Fibroblast of lung (primary cell): ENCODE measurements around the gene ARHGEF11. TPM values are rescaled to one million over a fixed set of nuclear protein-coding genes. Genes with fewer than 3 reads are reported as not detected.
A peak's percentile ranks its signal among the peaks of the same experiment; 100 is the strongest.

Experiments used
- DNase-seq, 2 donors: peaks; one replicate each; pipeline versions ENCODE4 v3.0.0 to v3.0.0-alpha.2; 2010; ENCODE audit warnings: low read depth in 2 of 2
- H2AFZ ChIP-seq: 2 replicates; pipeline ENCODE4 v1.5.1; 2012; ENCODE audit warnings: low read length, control low read depth, inconsistent platforms
- H3K27ac ChIP-seq: 2 replicates; pipeline ENCODE4 v1.5.1; 2011; ENCODE audit warnings: low read length, control low read depth; ENCODE audit not compliant: insufficient read depth
- H3K27me3 ChIP-seq: 2 replicates; pipeline ENCODE4 v1.5.1; 2011; ENCODE audit warnings: mild to moderate bottlenecking, low read length; ENCODE audit not compliant: control insufficient read depth, insufficient read depth
- H3K36me3 ChIP-seq: 2 replicates; pipeline ENCODE4 v1.5.1; 2011; ENCODE audit warnings: low read length; ENCODE audit not compliant: control insufficient read depth, insufficient read depth
- H3K4me1 ChIP-seq: 2 replicates; pipeline ENCODE4 v1.5.1; 2011; ENCODE audit warnings: low read length; ENCODE audit not compliant: control insufficient read depth, insufficient read depth; ENCODE audit errors: extremely low read depth
- H3K4me2 ChIP-seq: 2 replicates; pipeline ENCODE4 v1.5.1; 2011; ENCODE audit warnings: low read length, control low read depth; ENCODE audit not compliant: insufficient read depth; ENCODE audit errors: extremely low read depth
- H3K4me3 ChIP-seq, 4 experiments: fragments of 200-600 bp in 1 of 4; sonication (generic) in 1 of 4; replicated peaks in 1 of 4; 2 replicates each; pipeline ENCODE4 v1.5.1; 2011 to 2016; ENCODE audit warnings: low read length in 4 of 4, low read depth in 3 of 4, mild to moderate bottlenecking in 3 of 4, control low read depth in 2 of 4, inconsistent platforms in 1 of 4, mixed read lengths in 1 of 4; ENCODE audit not compliant: insufficient read depth in 1 of 4; ENCODE audit errors: control extremely low read depth in 1 of 4
- H3K79me2 ChIP-seq: 2 replicates; pipeline ENCODE4 v1.5.1; 2012; ENCODE audit warnings: mild to moderate bottlenecking, low read length, inconsistent platforms; ENCODE audit not compliant: control insufficient read depth, insufficient read depth
- H3K9ac ChIP-seq: 2 replicates; pipeline ENCODE4 v1.5.1; 2011; ENCODE audit warnings: mild to moderate bottlenecking, low read length, control low read depth; ENCODE audit not compliant: insufficient read depth
- H3K9me3 ChIP-seq: 2 replicates; pipeline ENCODE4 v1.5.1; 2012; ENCODE audit warnings: low read depth, low read length; ENCODE audit not compliant: control insufficient read depth, insufficient read depth
- H4K20me1 ChIP-seq: 2 replicates; pipeline ENCODE4 v1.5.1; 2011; ENCODE audit warnings: low read length; ENCODE audit not compliant: control insufficient read depth, insufficient read depth; ENCODE audit errors: extremely low read depth
- CTCF ChIP-seq, 2 donors: IDR thresholded peaks in 1 of 2; conservative IDR thresholded peaks in 1 of 2; 1 replicate in 1 of 2; 2 replicates in 1 of 2; pipeline ENCODE4 v1.5.1; 2011 to 2012; ENCODE audit warnings: low read length in 2 of 2, control low read depth in 1 of 2, inconsistent platforms in 1 of 2, low read depth in 1 of 2, mild to moderate bottlenecking in 1 of 2
- EZH2 ChIP-seq: IDR thresholded peaks from 2 replicates; pipeline ENCODE4 v1.5.1; 2012; ENCODE audit warnings: low read length, control low read depth, mild to moderate bottlenecking; ENCODE audit errors: missing control alignments
- polyA plus RNA-seq, 2 donors: library from polyadenylated mRNA; depleted of rRNA in 1 of 2; stranded (reverse) in 1 of 2; unstranded in 1 of 2; fragments of >200 nt; gene quantifications; 2 replicates each; pipeline ENCODE4 v1.2.1, GENCODE V29; 2011 to 2012; ENCODE audit warnings: missing spikeins in 1 of 2
- total RNA-seq: library from RNA; depleted of rRNA; stranded (reverse); fragments of >200 nt; gene quantifications from 2 replicates; pipeline ENCODE4 v1.2.1, GENCODE V29; 2014

The ARHGEF11 gene
- total and polyA plus RNA-seq, 2 donors (not counting 1 experiment from before 2014, with no cell fraction given) = 12.8 to 29.1 TPM

GRCh38 chr1:156889802-156890580, 155.6 kb downstream of the ARHGEF11 start:
- Histone ChIP-seq H3K36me3 (no peaks in the 10 kb centered on the region), H3K27me3 (peaks cover 19% of the 10 kb centered on the region), H4K20me1 (no peaks in the 10 kb centered on the region), H3K9ac (no peak overlapping the region), H3K4me1 (peaks cover under 1% of the 10 kb centered on the region), H3K79me2 (peaks cover 16% of the 10 kb centered on the region), H3K9me3 (no peaks in the 10 kb centered on the region), H3K27ac (no peak overlapping the region), H3K4me2 (no peak overlapping the region), H2AFZ (no peak overlapping the region), H3K4me3 (no peak overlapping the region)
- TF ChIP-seq CTCF (conservative IDR thresholded peaks at IDR 0.05 in 1 of 2, IDR thresholded peaks at IDR 0.05 in 1 of 2; ENCODE audit: low read depth in 1 of 2, low read length in 2 of 2) = peak; percentile 66 to 93
- TF ChIP-seq EZH2 = no peak
- DNase-seq = peak; percentile 59 to 85

GRCh38 chr1:156887734-156888133, 157.8 kb downstream of the ARHGEF11 start:
- H3K9me3 ChIP-seq = no peaks in the 10 kb centered on the region
- no peak for TF ChIP-seq EZH2
- TF ChIP-seq CTCF (conservative IDR thresholded peaks at IDR 0.05 in 1 of 2, IDR thresholded peaks at IDR 0.05 in 1 of 2; ENCODE audit: low read depth in 1 of 2, low read length in 2 of 2) = no peak
- DNase-seq = no peak
- no peak overlapping the region for H3K9ac ChIP-seq
- no peaks in the 10 kb centered on the region for H3K36me3 ChIP-seq
- H4K20me1 ChIP-seq = no peaks in the 10 kb centered on the region
- no peaks in the 10 kb centered on the region for H3K79me2 ChIP-seq
- peaks cover 39% of the 10 kb centered on the region for H3K27me3 ChIP-seq
- no peak overlapping the region for H2AFZ ChIP-seq
- no peak overlapping the region for H3K27ac ChIP-seq
- H3K4me2 ChIP-seq = no peak overlapping the region
- H3K4me1 ChIP-seq = no peaks in the 10 kb centered on the region
- no peak overlapping the region for H3K4me3 ChIP-seq

- H3K36me3 ChIP-seq = no peaks in the 10 kb centered on the region
- TF ChIP-seq CTCF (conservative IDR thresholded peaks at IDR 0.05 in 1 of 2, IDR thresholded peaks at IDR 0.05 in 1 of 2; ENCODE audit: low read depth in 1 of 2, low read length in 2 of 2) (no peak), EZH2 (no peak)
- H4K20me1 ChIP-seq = no peaks in the 10 kb centered on the region
- peaks cover 43% of the 10 kb centered on the region for H3K27me3 ChIP-seq
- H3K4me3 ChIP-seq = no peak overlapping the region
- H3K9me3 ChIP-seq = no peaks in the 10 kb centered on the region
- H3K9ac ChIP-seq = no peak overlapping the region
- no peaks in the 10 kb centered on the region for H3K4me1 ChIP-seq
- no peak overlapping the region for H3K27ac ChIP-seq
- no peak for DNase-seq
- H3K4me2 ChIP-seq = no peak overlapping the region
- no peaks in the 10 kb centered on the region for H3K79me2 ChIP-seq
- H2AFZ ChIP-seq = no peak overlapping the region
Measured at GRCh38 chr1:156887317-156887716, 158.2 kb downstream of the ARHGEF11 start.
